Neural progenitor cell (in vitro differentiated cells): ENCODE measurements around the gene PLA2G4A.

ENCODE experiments used
- EZH2 ChIP-seq: fragments of 200-600 bp; sonication (generic); IDR thresholded peaks from 2 replicates; pipeline ENCODE4 v1.6.1; 2017; ENCODE audit warnings: antibody characterized with exemption, mild to moderate bottlenecking, moderate library complexity
- EZH2phosphoT487 ChIP-seq: fragments of 200-600 bp; sonication (generic); IDR thresholded peaks from 2 replicates; pipeline ENCODE4 v1.6.1; 2017; ENCODE audit warnings: antibody characterized with exemption
- TF ChIP-seq, protein P1 (sequence below): fragments of 200-600 bp; sonication (generic); IDR thresholded peaks from 2 replicates; pipeline ENCODE4 v1.5.1; 2017; ENCODE audit warnings: antibody characterized with exemption, mild to moderate bottlenecking

GRCh38 chr1:186937016-186937670, 108.4 kb downstream of the PLA2G4A start:
- TF ChIP-seq, protein P1, sequence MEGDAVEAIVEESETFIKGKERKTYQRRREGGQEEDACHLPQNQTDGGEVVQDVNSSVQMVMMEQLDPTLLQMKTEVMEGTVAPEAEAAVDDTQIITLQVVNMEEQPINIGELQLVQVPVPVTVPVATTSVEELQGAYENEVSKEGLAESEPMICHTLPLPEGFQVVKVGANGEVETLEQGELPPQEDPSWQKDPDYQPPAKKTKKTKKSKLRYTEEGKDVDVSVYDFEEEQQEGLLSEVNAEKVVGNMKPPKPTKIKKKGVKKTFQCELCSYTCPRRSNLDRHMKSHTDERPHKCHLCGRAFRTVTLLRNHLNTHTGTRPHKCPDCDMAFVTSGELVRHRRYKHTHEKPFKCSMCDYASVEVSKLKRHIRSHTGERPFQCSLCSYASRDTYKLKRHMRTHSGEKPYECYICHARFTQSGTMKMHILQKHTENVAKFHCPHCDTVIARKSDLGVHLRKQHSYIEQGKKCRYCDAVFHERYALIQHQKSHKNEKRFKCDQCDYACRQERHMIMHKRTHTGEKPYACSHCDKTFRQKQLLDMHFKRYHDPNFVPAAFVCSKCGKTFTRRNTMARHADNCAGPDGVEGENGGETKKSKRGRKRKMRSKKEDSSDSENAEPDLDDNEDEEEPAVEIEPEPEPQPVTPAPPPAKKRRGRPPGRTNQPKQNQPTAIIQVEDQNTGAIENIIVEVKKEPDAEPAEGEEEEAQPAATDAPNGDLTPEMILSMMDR: no peak
- TF ChIP-seq EZH2phosphoT487: no peak
- no peak for TF ChIP-seq EZH2
